Breast epithelium (tissue), 3 donors: ENCODE results near the gene POTEI.
"Not testable (repeated sequence)": the region's sequence is repeated elsewhere in the genome, so short reads cannot be mapped to it uniquely, and the experiment has no call there.

Experiments
- POLR2A ChIP-seq: fragments of 450-650 bp; IDR thresholded peaks from one replicate; pipeline ENCODE4 v1.6.1; 2016; ENCODE audit warnings: antibody characterized with exemption, mild to moderate bottlenecking, moderate library complexity
- POLR2AphosphoS5 ChIP-seq, 3 donors: sonication (generic); formaldehyde crosslinking; IDR thresholded peaks; one replicate each; pipeline ENCODE4 v1.6.1; 2017; ENCODE audit warnings: antibody characterized with exemption in 3 of 3
- TF ChIP-seq, protein P1 (sequence below), 3 donors: fragments of 450-650 bp; IDR thresholded peaks; one replicate each; pipeline ENCODE4 v1.5.1; 2016 to 2017; ENCODE audit warnings: antibody characterized with exemption in 3 of 3, mild to moderate bottlenecking in 3 of 3, moderate library complexity in 3 of 3

DNA sequence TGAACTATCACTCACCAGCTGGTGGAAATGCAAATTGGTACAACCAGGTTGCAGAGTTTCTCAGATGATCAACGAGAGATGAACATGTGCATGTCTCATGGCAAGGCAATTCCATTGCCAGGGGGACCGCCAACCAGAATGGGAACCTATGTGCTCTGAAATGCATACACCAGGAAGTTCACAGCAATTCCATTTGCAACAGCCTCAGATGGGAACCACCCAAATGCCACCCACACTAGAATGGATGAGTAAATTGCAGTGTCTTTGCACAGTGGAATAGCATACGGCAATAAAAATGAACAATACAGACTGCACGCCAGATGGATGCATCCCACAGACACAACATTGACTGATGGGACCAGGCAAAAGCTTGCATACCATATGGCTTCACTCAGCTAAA, 33.7 kb upstream of the POTEI start:
- not testable (repeated sequence) for TF ChIP-seq POLR2AphosphoS5 (IDR thresholded peaks at IDR 0.05); POLR2A
- TF ChIP-seq, protein P1, sequence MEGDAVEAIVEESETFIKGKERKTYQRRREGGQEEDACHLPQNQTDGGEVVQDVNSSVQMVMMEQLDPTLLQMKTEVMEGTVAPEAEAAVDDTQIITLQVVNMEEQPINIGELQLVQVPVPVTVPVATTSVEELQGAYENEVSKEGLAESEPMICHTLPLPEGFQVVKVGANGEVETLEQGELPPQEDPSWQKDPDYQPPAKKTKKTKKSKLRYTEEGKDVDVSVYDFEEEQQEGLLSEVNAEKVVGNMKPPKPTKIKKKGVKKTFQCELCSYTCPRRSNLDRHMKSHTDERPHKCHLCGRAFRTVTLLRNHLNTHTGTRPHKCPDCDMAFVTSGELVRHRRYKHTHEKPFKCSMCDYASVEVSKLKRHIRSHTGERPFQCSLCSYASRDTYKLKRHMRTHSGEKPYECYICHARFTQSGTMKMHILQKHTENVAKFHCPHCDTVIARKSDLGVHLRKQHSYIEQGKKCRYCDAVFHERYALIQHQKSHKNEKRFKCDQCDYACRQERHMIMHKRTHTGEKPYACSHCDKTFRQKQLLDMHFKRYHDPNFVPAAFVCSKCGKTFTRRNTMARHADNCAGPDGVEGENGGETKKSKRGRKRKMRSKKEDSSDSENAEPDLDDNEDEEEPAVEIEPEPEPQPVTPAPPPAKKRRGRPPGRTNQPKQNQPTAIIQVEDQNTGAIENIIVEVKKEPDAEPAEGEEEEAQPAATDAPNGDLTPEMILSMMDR (IDR thresholded peaks at IDR 0.05) = not testable (repeated sequence)
